HepG2 (cell line): ENCODE data around the gene RAB11FIP5. TPM values are rescaled to one million over a fixed set of nuclear protein-coding genes. Genes with fewer than 3 reads are reported as not detected.
A peak's percentile ranks its signal among the peaks of the same experiment; 100 is the strongest.

ENCODE experiments used
- ATAC-seq: fragments of 200-7000 bp; cut with Tn5 transposase; 3 replicates; pipeline ENCODE4 v1.9.1; 2020; ENCODE audit warnings: mild to moderate bottlenecking, moderate library complexity
- BruUV-seq: library from RNA; stranded (reverse); fragments of 400-500 nt; replicated peaks from 2 replicates; lab custom pipeline; 2021; lab: Mats Ljungman, UMichigan
- CTCF ChIA-PET: fragments of 300-600 bp; formaldehyde crosslinking; extraction: SDS; loops from one replicate; lab custom pipeline; 2021; ENCODE audit warnings: low total read pairs, inconsistent platforms, low intra/inter-chr PET ratio; lab: Yijun Ruan, JAX
- POLR2A ChIA-PET: fragments of 350-600 bp; sonication (Branson Sonifier 250); formaldehyde crosslinking; loops from one replicate; lab custom pipeline; 2020; ENCODE audit warnings: antibody characterized with exemption, inconsistent platforms; lab: Yijun Ruan, JAX
- DNase-seq: peaks from one replicate; pipeline ENCODE4 v3.0.0-alpha.2; 2015; ENCODE audit warnings: low spot score
- FAIRE-seq: peaks from 3 replicates; lab custom pipeline; 2011; peaks lifted over from hg19 to GRCh38; lab: Jason Lieb, UNC
- H2AFZ ChIP-seq: one replicate; pipeline ENCODE4 v1.6.1; 2011; ENCODE audit warnings: low read length, inconsistent platforms
- H3K27ac ChIP-seq: fragments of 300-600 bp; 3 replicates; pipeline ENCODE4 v1.8.0; 2011; ENCODE audit warnings: mixed run types, mild to moderate bottlenecking, mixed read lengths, low read length, inconsistent platforms; ENCODE audit not compliant: insufficient read depth; ENCODE audit errors: extremely low read length
- H3K27me3 ChIP-seq, 2 experiments: fragments of 200-600 bp in 1 of 2; 2 replicates in 1 of 2; 3 replicates in 1 of 2; pipeline versions ENCODE4 v1.6.0 to v1.8.0; 2011; ENCODE audit warnings: low read length in 2 of 2, mild to moderate bottlenecking in 2 of 2, moderate library complexity in 2 of 2, inconsistent platforms in 1 of 2; ENCODE audit not compliant: insufficient read depth in 2 of 2, control insufficient read depth in 1 of 2
- H3K36me3 ChIP-seq, 2 experiments: fragments of 200-600 bp in 1 of 2; replicated peaks in 1 of 2; 2 replicates in 1 of 2; 3 replicates in 1 of 2; pipeline versions ENCODE4 v1.5.1 to v1.8.0; 2011; ENCODE audit warnings: low read length in 2 of 2, inconsistent platforms in 1 of 2; ENCODE audit not compliant: insufficient read depth in 2 of 2, control insufficient read depth in 1 of 2
- H3K4me1 ChIP-seq: 2 replicates; pipeline ENCODE4 v1.5.1; 2012; ENCODE audit warnings: low read length, inconsistent platforms; ENCODE audit not compliant: insufficient read depth
- H3K4me2 ChIP-seq: 2 replicates; pipeline ENCODE4 v1.6.0; 2011; ENCODE audit warnings: low read depth, low read length, inconsistent platforms
- H3K4me3 ChIP-seq, 3 experiments: fragments of 200-600 bp in 1 of 3; sonication (generic), shearing (Covaris generic) in 1 of 3; replicated peaks in 1 of 3; 2 replicates each; pipeline ENCODE4 v1.5.1; 2011 to 2016; ENCODE audit warnings: low read length in 3 of 3, inconsistent platforms in 2 of 3, low read depth in 2 of 3, mild to moderate bottlenecking in 2 of 3, control low read depth in 1 of 3, mixed read lengths in 1 of 3; ENCODE audit not compliant: insufficient read depth in 1 of 3
- H3K79me2 ChIP-seq: one replicate; pipeline ENCODE4 v1.6.1; 2011; ENCODE audit warnings: low read length, inconsistent platforms; ENCODE audit not compliant: insufficient read depth
- H3K9ac ChIP-seq: 2 replicates; pipeline ENCODE4 v1.6.0; 2011; ENCODE audit warnings: mild to moderate bottlenecking, low read depth, low read length, inconsistent platforms; ENCODE audit not compliant: insufficient read depth
- H3K9me3 ChIP-seq: 2 replicates; pipeline ENCODE4 v1.5.1; 2012; ENCODE audit warnings: mild to moderate bottlenecking, low read length
- H4K20me1 ChIP-seq: 2 replicates; pipeline ENCODE4 v1.6.0; 2011; ENCODE audit warnings: inconsistent platforms, mild to moderate bottlenecking, low read length, moderate library complexity; ENCODE audit not compliant: insufficient read depth
- ADNP ChIP-seq: sonication (generic); formaldehyde crosslinking; IDR thresholded peaks from 2 replicates; pipeline ENCODE4 v1.4.0; 2020; ENCODE audit warnings: missing genetic modification reagents
- ATF2 ChIP-seq: sonication (generic); formaldehyde crosslinking; IDR thresholded peaks from 2 replicates; pipeline ENCODE4 v1.4.0; 2020; ENCODE audit warnings: missing genetic modification reagents
- CENPBD1 ChIP-seq: sonication (generic); formaldehyde crosslinking; IDR thresholded peaks from 2 replicates; pipeline ENCODE4 v1.8.0; 2022; ENCODE audit warnings: missing genetic modification reagents, low read depth, mild to moderate bottlenecking, borderline replicate concordance
- CREB1 ChIP-seq, 2 experiments: fragments of 450-650 bp in 1 of 2; IDR thresholded peaks; 2 replicates each; pipeline ENCODE4 v1.6.1; 2016 to 2017; ENCODE audit warnings: control low read depth in 1 of 2, mild to moderate bottlenecking in 1 of 2, missing compliant biosample characterization in 1 of 2, missing genetic modification characterization in 1 of 2
- E2F1 ChIP-seq: sonication (generic); formaldehyde crosslinking; IDR thresholded peaks from 2 replicates; pipeline ENCODE4 v1.5.0; 2020; ENCODE audit warnings: missing genetic modification reagents
- IRF2 ChIP-seq: IDR thresholded peaks from 2 replicates; pipeline ENCODE4 v1.6.1; 2018; ENCODE audit warnings: missing genetic modification reagents, missing compliant biosample characterization
- RFX1 ChIP-seq: fragments of 450-650 bp; IDR thresholded peaks from 2 replicates; pipeline ENCODE4 v1.6.1; 2017
- RFX3 ChIP-seq: IDR thresholded peaks from 2 replicates; pipeline ENCODE4 v1.6.1; 2016; ENCODE audit warnings: missing biosample characterization, missing genetic modification reagents
- TRAFD1 ChIP-seq: sonication (generic); formaldehyde crosslinking; IDR thresholded peaks from 2 replicates; pipeline ENCODE4 v1.5.1; 2020; ENCODE audit warnings: missing genetic modification reagents, mild to moderate bottlenecking, borderline replicate concordance
- ZNF20 ChIP-seq: sonication (generic); formaldehyde crosslinking; IDR thresholded peaks from 2 replicates; pipeline ENCODE4 v1.4.0; 2020; ENCODE audit warnings: mild to moderate bottlenecking, moderate library complexity, missing genetic modification reagents
- ZNF251 ChIP-seq: sonication (generic); formaldehyde crosslinking; IDR thresholded peaks from 2 replicates; pipeline ENCODE4 v1.9.0; 2021; ENCODE audit warnings: mild to moderate bottlenecking, missing genetic modification reagents
- ZNF274 ChIP-seq: sonication (generic); formaldehyde crosslinking; IDR thresholded peaks from 2 replicates; pipeline ENCODE4 v1.5.1; 2020; ENCODE audit warnings: mild to moderate bottlenecking, missing genetic modification reagents
- WGBS: methylation state at CpG from one replicate; pipeline ENCODE4 v1.1.6; 2017; ENCODE audit warnings: low lambda C conversion rate; 5-methylcytosine and 5-hydroxymethylcytosine counted together
- in situ Hi-C: cut with HindIII; loops from 2 replicates; pipeline ENCODE4 v1.10.0; 2017; ENCODE audit warnings: low pct_unique_long_range_greater_than_20kb; ENCODE audit not compliant: extremely low pct_ligation_motif_present
- intact Hi-C: fragments of 100-400 bp; cut with micrococcal nuclease; formaldehyde crosslinking; loops from one replicate; pipeline ENCODE4 v1.10.0; 2022; ENCODE audit not compliant: unreplicated experiment
- polyA plus RNA-seq, 8 experiments: library from polyadenylated mRNA; depleted of rRNA in 3 of 8; stranded (reverse) in 7 of 8; unstranded in 1 of 8; fragments of >200 nt; fragmentation: Illumina TruSeq in 4 of 8; extraction: Trizol in 4 of 8; gene quantifications; 2 replicates each; pipeline versions ENCODE4 v1.2.1 to v1.2.3, GENCODE V29; 2011 to 2016; ENCODE audit warnings: low read depth in 4 of 8, missing spikeins in 1 of 8, mixed read lengths in 1 of 8; ENCODE audit not compliant: insufficient read depth in 1 of 8
- total RNA-seq, 5 experiments: library from RNA; depleted of rRNA; stranded (reverse); fragments of >200 nt; fragmentation: Illumina TruSeq; extraction: Trizol; gene quantifications; 2 replicates each; pipeline ENCODE4 v1.2.3, GENCODE V29; 2016; ENCODE audit warnings: low read depth in 1 of 5
- TF ChIP-seq, protein P1 (sequence below): sonication (generic); formaldehyde crosslinking; IDR thresholded peaks from 2 replicates; pipeline ENCODE4 v1.8.1; 2022; ENCODE audit warnings: mild to moderate bottlenecking, missing genetic modification reagents
- TF ChIP-seq, protein P2 (sequence below): sonication (generic); formaldehyde crosslinking; IDR thresholded peaks from 2 replicates; pipeline ENCODE4 v1.4.0; 2020; ENCODE audit warnings: low read depth, mild to moderate bottlenecking, missing genetic modification reagents
- TF ChIP-seq, protein P3 (sequence below): sonication (generic); formaldehyde crosslinking; IDR thresholded peaks from 2 replicates; pipeline ENCODE4 v1.4.0; 2020; ENCODE audit warnings: missing genetic modification reagents, mild to moderate bottlenecking, borderline replicate concordance

RAB11FIP5 gene
- total and polyA plus RNA-seq, 2 of the 13 experiments (the other 11 are each of a cell fraction or from before 2014, with no cell fraction given), result 9.4 to 22.9 TPM

DNA sequence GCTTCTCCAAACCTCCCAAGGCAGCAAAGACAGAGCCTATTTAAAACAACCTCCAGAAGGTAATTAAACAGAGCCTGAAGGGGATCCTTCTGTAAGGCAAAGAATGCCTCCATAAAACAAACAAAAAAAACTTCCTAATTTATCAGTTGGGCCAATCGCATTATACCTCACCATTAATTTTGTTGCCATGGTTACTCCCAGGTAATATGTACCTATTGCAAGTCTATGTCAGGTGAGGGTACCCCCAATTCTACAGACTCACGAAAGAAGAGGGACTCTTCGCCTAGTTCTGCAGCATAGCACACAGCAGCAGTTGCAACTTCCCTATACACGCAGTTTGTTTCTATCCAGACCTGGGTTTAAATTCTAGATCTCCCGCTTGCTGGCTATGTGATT, 80.0 kb downstream of the RAB11FIP5 start:
- intact Hi-C loops, result loop anchor here (1.0 to 2.0 kb wide), 2 partner anchors 11 to 40 kb away; no protein-coding TSS in a partner anchor
- H3K27ac ChIP-seq, result peak overlapping the region; percentile 97
- peaks cover 1 to 11% of the 10 kb centered on the region in 2 experiments; a peak in 4 of 5 replicates for H3K36me3 ChIP-seq
- POLR2A ChIA-PET, result interaction anchor here (0.8 to 6.3 kb wide), 19 partner anchors 9 to 201 kb away, joined by 3 to 133 read pairs (median 8); partner anchors contain the start of genes CCT7, PRADC1, SFXN5 and SMYD5
- no peaks in the 10 kb centered on the region for H3K27me3 ChIP-seq
- in situ Hi-C loops, result no loop called here
- ATAC-seq, result no peak
- no peaks in the 10 kb centered on the region for H3K9me3 ChIP-seq
- no peak overlapping the region for H2AFZ ChIP-seq
- H3K9ac ChIP-seq, result peak overlapping the region; percentile 77
- BruUV-seq, result no TSS peak
- peak overlapping the region; percentile 23 to 57 (median 31); a peak in 5 of 6 replicates for H3K4me3 ChIP-seq
- peak overlapping the region; percentile 96 for H3K4me2 ChIP-seq
- TF ChIP-seq ATF2 (CRISPR knock-in tag) (no peak), E2F1 (0 out of 2 replicates have a peak, but pooled peaks have one; percentile 1), ZNF20 (CRISPR knock-in tag) (no peak), IRF2 (CRISPR knock-in tag) (0 out of 2 replicates have a peak, but pooled peaks have one; percentile 3), ADNP (no peak), RFX3 (CRISPR knock-in tag) (peak; percentile 65; the same call in 1 of the 2 replicates), CREB1 (IDR thresholded peaks at IDR 0.05) (no peak), CREB1 (CRISPR knock-in tag; IDR thresholded peaks at IDR 0.05) (0 out of 2 replicates have a peak, but pooled peaks have one; percentile 9), CENPBD1 (CRISPR knock-in tag) (no peak), RFX1 (peak; percentile 60; the same call in 1 of the 2 replicates), TRAFD1 (CRISPR knock-in tag) (0 out of 2 replicates have a peak, but pooled peaks have one; percentile 42), ZNF251 (no peak), ZNF274 (CRISPR knock-in tag) (no peak)
- TF ChIP-seq, protein P1, sequence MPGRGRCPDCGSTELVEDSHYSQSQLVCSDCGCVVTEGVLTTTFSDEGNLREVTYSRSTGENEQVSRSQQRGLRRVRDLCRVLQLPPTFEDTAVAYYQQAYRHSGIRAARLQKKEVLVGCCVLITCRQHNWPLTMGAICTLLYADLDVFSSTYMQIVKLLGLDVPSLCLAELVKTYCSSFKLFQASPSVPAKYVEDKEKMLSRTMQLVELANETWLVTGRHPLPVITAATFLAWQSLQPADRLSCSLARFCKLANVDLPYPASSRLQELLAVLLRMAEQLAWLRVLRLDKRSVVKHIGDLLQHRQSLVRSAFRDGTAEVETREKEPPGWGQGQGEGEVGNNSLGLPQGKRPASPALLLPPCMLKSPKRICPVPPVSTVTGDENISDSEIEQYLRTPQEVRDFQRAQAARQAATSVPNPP (CRISPR knock-in tag), result 0 out of 2 replicates have a peak, but pooled peaks have one; percentile 9
- TF ChIP-seq, protein P2, sequence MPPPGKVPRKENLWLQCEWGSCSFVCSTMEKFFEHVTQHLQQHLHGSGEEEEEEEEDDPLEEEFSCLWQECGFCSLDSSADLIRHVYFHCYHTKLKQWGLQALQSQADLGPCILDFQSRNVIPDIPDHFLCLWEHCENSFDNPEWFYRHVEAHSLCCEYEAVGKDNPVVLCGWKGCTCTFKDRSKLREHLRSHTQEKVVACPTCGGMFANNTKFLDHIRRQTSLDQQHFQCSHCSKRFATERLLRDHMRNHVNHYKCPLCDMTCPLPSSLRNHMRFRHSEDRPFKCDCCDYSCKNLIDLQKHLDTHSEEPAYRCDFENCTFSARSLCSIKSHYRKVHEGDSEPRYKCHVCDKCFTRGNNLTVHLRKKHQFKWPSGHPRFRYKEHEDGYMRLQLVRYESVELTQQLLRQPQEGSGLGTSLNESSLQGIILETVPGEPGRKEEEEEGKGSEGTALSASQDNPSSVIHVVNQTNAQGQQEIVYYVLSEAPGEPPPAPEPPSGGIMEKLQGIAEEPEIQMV (CRISPR knock-in tag), result no peak
- TF ChIP-seq, protein P3, sequence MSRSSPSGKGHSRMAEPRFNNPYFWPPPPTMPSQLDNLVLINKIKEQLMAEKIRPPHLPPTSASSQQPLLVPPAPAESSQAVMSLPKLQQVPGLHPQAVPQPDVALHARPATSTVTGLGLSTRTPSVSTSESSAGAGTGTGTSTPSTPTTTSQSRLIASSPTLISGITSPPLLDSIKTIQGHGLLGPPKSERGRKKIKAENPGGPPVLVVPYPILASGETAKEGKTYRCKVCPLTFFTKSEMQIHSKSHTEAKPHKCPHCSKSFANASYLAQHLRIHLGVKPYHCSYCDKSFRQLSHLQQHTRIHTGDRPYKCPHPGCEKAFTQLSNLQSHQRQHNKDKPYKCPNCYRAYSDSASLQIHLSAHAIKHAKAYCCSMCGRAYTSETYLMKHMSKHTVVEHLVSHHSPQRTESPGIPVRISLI (CRISPR knock-in tag), result peak; percentile 27; the same call in 1 of the 2 replicates
- TF ChIP-seq, all 625 proteins: peak for 8
- CTCF ChIA-PET, result no interaction called here
- FAIRE-seq (no peak), DNase-seq (no peak)
- peaks cover 72% of the 10 kb centered on the region for H3K4me1 ChIP-seq
- H4K20me1 ChIP-seq, result no peaks in the 10 kb centered on the region
- H3K79me2 ChIP-seq, result peaks cover 5% of the 10 kb centered on the region
- 56% methylated on average over 5 of the region's 5 CpGs for WGBS
